ENCODE results near the gene AP4S1.
"Not testable (repeated sequence)": the region's sequence is repeated elsewhere in the genome, so short reads cannot be mapped to it uniquely, and the experiment has no call there.

AP4S1 gene

DNA sequence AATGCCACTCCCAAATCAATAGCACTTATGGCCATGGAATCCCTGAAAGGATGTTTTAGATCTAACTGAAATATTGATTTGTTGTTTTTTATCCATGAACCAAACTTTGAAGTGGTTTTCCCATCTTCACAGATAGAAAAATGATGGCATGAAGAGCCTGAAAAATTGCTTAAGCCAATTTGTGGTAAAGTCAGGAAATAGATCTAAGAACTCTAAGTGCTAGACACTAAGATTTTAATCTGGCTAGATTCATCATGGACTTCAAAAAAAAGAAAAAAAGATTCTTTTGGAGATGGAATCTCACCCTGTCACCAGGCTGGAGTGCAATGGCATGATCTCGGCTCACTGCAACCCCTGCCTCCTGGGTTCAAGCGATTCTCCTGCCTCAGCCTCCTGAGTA is 45.7 kb downstream of the AP4S1 start:
- H3K4me3 ChIP-seq (ENCODE audit: low read length), result no peak overlapping the region
- no peak for DNase-seq (ENCODE audit: low read depth, low spot score)

DNA sequence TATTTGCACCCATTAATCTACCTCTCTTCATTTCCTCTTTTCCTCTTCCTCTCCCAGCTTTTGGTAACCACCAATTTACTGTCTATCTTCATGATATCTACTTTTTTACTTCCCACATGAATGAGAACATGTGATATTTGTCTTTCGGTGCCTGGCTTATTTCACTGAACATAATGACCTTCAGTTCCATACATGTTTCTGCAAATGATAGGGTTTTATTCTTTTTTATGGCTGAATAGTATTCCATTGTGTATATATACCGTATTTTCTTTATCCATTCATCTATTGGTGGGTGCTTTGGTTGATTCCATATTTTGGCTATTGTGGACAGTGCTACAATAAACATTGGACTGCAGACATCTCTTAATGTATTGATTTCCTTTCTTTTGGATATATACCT is 49.7 kb downstream of the AP4S1 start:
- no peak for DNase-seq (ENCODE audit: low read depth, low spot score)
- H3K4me3 ChIP-seq (ENCODE audit: low read length), result no peak overlapping the region

DNA sequence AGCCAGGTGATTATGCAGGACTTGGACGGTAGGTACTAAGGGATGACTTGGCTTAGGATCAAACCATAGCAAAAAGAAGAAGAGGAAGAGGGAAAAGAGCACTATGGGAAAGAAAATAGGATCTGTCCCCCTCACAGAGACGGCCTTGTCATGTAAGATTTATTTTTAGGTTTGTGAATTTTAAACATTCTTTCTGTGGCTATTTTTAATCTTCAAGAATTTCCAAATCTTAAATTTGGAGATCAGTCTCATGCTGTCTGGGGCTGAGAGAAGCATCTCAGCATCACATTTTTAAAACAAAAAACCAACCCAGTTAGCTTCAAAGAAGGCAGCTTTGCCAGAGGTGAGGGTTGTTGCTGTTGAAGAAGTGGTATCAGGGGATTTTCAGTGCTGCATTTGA is 53.3 kb downstream of the AP4S1 start:
- DNase-seq (ENCODE audit: low read depth, low spot score), result no peak
- H3K4me3 ChIP-seq (ENCODE audit: low read length), result no peak overlapping the region

DNA sequence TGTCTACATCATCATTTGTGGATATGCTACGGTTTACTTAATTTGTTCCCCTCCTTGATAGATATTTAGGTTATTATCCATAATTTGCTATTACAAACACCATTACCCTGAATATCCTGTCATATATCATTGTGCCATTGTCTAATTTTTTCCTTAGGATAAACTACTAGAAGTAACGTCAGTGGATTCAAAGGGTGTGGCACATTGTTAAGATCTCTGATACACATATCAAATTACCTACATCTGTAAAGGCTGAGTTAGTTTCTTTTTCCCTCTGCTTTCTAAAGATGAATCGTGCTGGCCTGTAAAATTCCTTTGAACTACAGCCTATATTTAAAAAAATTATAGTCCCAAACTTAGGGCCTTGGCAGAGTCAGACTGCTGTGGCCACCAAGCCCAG is 54.6 kb downstream of the AP4S1 start:
- no peak overlapping the region for H3K4me3 ChIP-seq (ENCODE audit: low read length)
- no peak for DNase-seq (ENCODE audit: low read depth, low spot score)

DNA sequence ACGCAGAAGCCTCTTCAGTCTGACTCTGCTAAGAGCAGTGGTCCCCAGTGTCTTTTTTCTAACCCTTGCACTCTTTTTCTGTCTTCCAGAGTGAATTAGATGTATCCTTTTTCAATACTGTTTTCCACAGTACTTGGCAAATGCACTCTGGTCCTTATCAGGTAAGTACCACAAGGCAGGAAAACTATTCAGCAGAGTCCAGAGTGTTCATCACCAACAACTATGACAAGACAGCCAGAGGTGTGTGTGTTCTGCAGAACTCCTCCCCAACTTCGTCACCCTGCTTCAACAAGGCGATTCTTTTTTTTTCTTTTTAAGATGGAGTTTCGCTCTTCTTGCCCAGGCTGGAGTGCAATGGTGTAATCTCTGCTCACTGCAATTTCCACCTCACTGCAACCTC is 55.0 kb downstream of the AP4S1 start:
- DNase-seq (ENCODE audit: low read depth, low spot score), result no peak
- no peak overlapping the region for H3K4me3 ChIP-seq (ENCODE audit: low read length)

DNA sequence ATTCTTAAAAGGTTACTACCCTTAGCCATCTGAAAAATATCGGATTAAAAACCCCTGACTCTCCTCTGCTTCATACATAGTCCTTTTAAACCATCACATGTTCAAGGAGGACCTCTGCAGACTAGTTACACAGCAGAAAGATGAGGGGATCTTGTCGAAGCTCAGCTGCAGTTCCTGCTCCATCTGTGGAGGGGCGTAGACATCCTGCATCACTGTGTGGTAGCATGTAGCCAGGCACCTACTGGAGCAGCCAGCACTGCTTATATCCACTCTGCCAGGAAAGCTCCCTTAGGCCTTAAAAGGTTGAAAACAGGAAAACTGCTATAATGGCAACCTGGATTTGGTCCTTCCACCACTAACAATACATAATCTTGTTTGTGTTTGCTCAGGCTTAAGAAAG is 58.3 kb downstream of the AP4S1 start:
- no peak overlapping the region for H3K4me3 ChIP-seq (ENCODE audit: low read length)
- DNase-seq (ENCODE audit: low read depth, low spot score), result no peak

DNA sequence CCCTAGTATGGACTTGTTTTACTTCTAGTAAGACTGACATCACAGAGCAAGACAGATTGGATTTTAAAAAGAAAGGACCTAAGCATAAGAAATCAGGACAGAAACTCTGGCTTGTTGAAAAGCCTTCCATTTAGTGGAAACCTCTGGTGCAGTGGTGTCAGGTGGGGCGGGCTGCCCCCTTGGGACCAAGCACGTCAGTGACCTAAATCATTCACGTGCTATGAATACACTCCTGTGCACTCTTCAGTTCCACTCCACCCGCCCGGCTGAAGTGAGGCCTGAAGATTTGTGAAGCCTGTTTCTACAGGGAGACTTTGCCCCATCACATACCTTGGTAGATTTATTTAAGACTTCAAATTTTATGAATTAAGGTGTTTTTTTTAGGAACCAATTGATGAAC is 58.9 kb downstream of the AP4S1 start:
- H3K4me3 ChIP-seq (ENCODE audit: low read length), result no peak overlapping the region
- DNase-seq (ENCODE audit: low read depth, low spot score), result no peak

DNA sequence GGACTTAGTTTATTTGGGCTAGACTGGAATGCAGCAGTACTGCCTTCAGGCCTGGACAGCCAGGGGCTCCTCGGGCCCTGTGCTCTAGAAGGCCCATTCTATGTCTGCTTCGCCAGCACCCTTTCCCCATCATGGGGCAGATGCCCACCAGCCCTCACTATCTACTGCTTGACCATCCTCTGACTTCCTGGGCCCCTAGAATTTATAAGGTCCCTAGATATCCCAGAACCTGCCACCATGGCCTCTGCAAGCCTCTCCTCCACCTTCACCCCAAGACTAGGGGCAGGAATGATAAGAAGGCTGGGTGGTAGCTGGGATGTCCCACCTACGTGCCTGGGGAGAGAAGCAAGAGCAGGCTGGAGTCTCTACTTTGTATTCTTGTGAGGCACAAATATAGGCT is 59.6 kb downstream of the AP4S1 start:
- no peak overlapping the region for H3K4me3 ChIP-seq (ENCODE audit: low read length)
- no peak for DNase-seq (ENCODE audit: low read depth, low spot score)

DNA sequence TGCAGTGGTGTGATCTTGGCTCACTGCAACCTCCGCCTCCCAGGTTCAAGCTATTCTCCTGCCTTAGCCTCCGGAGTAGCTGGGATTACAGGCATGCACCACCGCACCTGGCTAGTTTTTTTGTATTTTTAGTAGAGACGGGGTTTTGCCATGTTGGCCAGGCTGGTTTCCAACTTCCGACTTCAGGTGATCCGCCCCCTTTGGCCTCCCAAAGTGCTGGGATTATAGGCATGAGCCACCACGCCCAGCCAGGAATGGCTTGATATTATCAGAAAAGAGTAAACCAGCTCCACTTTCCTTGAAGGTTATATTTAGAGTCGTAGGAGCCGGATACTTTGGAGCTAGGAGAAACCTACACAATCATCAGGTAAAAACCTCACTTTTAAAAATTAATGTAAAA is 61.0 kb downstream of the AP4S1 start:
- not testable (repeated sequence) for DNase-seq (ENCODE audit: low read depth, low spot score)

DNA sequence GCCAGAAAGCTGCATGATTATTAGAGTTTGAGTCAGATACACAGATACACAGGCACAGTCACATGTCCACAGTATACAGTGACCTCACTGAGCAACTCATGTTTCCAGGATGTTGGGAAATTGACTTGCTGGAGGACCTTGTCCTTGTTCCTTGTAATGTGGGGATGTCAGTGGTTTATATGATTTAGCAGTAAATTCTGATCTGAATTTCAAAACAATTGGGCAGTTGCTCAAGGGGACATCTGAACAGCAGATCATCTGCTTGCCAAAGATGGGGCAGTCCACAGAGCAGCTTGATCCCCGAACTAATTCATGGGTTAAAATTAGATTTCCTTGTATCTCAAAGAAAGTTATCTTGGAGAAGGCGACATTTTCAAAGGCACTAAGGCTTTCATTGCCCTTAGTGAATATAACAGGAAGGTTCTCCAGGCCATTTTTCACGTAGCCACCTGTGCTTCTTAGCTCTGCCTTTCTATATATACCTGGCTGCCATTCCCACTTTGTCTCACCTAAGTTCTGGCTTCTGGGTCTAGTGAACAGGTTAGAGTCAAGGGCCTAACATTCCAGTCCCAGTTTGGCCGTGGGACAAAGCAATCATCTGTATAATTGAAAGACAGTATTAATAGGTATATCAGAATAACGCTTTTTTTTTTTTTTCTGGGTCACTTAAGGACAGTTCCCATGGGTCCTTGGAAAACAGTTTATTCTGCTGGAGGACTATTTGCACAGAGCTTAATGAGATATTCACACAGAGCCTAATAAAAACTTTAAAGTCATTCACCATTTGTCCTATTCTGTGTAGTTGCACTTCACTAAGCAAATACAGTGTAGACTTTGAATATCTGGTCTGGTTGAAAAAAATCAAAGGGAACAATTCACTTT is 65.7 kb downstream of the AP4S1 start:
- DNase-seq (ENCODE audit: low read depth, low spot score), result no peak
- H3K4me3 ChIP-seq (ENCODE audit: low read length), result no peak overlapping the region

More for the DNA sequence above, 61.0 kb downstream of the AP4S1 start:
- H3K4me3 ChIP-seq (ENCODE audit: low read length), result not testable (repeated sequence)

DNA sequence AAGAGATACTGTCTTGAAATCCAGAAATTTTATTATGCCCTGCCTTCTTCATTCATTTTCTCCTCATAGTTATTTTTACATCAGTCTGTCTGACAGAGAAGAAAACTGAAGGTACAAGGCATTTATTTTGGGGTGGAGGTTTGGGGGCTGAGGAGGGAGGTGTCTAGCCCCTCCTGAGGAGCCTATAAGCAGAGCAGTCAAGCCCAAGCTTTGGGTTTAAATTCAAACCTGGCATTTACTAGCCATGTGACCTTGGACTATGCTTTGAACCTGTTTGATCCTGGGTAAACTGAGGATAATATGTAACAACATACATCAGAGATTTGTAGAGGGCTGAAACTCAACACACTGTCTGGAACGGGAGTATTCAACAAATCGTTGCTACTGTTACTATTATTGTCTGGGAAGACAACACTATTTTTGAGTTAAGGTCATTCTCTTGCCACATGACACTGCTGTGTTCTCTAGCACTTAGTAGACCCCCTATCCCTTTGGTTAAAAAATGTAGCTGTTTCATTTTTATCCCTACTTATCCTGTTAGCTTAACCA is 66.8 kb downstream of the AP4S1 start:
- DNase-seq (ENCODE audit: low read depth, low spot score), result no peak

DNA sequence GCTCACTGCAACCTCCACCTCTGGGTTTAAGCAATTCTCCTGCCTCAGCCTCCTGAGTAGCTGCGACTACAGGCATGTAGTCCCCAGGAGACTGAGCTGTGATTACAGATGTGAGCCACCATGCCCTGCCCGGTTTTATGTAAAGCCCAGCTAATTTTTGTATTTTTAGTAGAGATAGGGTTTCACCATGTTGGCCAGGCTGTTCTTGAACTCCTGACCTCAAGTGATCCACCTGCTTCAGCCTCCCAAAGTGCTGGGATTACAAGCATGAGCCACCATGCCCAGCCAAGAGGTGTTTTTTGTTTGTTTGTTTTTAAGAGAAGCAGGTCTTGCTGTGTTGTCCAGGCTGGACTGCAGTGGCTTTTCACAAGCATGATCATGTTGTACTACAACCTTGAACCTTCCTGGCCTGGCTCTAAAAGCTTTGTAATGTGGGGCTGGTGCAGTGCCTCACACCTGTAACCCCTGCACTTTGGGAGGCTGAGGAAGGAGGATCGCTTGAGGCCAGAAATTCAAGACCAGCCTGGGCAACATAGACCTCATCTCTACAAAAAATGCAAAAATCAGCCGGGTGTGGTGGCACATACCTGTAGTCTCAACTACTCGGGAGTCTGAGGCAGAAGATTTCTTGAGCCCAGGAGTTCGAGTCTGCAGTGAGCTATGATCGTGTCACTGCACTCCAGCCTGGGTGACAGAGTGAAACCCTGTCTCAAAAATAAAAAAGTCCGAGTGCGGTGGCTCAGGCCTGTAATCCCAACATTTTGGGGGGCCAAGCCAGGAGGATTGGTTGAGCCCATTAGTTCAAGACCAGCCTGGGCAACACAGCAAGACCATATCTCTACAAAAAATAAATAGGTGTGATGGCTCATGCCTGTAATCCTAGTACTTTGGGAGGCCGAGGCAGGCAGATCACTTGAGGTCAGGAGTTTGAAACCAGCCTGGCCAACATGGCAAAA is 68.7 kb downstream of the AP4S1 start:
- not testable (repeated sequence) for H3K4me3 ChIP-seq (ENCODE audit: low read length); DNase-seq (ENCODE audit: low read depth, low spot score)

More for the DNA sequence above, 66.8 kb downstream of the AP4S1 start:
- H3K4me3 ChIP-seq (ENCODE audit: low read length), result no peak overlapping the region

DNA sequence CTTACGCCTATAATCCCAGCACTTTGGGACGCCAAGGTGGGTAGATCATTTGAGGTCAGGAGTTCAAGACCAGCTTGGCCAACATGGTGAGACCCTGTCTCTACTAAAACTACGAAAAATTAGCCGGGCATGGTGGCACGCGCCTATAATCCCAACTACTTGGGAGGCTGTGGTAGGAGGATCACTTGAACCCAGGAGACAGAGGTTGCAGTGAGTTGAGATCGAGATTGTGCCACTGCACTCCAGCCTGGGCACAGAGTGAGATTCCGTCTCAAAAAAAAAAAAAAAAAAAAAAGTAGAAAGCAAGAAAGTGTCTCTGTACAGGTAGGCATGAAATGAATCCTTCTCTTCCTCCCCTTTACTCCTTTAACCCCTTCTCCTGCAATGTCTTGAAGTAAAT is 70.4 kb downstream of the AP4S1 start:
- H3K4me3 ChIP-seq (ENCODE audit: low read length); DNase-seq (ENCODE audit: low read depth, low spot score): not testable (repeated sequence)

DNA sequence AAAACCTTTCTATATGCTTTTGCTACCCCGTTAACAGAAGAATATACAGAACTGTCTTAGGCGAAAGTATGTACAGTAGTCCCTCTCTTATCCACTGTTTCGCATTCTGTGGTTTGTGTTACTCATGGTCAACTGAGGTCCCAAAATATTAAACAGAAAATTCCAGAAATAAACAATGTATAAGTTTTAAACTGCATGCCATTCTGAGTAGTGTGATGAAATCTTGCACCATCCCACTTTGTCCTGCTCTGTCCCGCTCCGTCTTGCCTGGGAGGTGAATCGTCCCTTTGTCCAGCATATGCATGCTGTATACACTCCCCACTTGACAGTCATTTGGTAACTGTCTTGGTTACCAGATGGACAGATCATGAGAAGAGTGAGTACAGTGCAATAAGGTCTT is 70.8 kb downstream of the AP4S1 start:
- DNase-seq (ENCODE audit: low read depth, low spot score), result no peak
- H3K4me3 ChIP-seq (ENCODE audit: low read length), result no peak overlapping the region

DNA sequence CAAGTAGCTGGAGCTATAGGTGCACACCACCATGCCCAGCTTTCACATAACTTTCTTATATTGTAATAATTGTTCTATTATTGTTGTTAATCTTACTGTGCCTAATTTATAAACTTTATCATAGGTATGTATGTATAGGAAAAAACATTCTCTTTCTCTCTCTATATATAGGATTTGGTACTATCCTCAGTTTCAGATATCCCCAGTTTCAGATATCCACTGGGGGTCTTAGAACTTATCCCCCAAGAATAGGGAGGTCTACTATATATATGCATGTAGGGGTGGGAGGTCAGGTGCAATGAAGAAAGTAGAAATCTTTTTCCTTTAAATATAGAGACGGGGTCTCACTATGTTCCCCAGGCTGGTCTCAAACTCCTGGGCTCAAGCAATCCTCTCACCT is 71.6 kb downstream of the AP4S1 start:
- H3K4me3 ChIP-seq (ENCODE audit: low read length), result no peak overlapping the region
- DNase-seq (ENCODE audit: low read depth, low spot score), result no peak

DNA sequence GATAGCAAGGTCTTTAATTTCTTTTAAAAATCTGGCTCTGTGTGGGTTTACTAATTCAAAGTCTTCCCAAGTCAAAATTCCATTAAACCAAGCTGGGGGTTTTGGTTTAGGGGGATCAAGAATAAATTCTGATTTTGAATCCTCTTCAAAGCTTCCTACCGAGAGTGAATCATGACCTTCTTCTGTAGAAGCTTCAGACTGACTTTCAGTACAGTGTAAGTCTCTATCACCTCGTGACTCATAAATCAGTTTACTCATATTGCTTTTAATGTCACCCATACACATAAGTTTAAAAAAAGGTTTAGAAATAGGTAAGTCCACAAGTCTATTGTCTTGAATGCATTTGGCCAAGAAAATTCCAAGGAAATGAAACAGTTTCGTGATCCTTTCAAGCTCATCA is 81.3 kb downstream of the AP4S1 start:
- H3K4me3 ChIP-seq (ENCODE audit: low read length), result no peak overlapping the region
- DNase-seq (ENCODE audit: low read depth, low spot score), result no peak

DNA sequence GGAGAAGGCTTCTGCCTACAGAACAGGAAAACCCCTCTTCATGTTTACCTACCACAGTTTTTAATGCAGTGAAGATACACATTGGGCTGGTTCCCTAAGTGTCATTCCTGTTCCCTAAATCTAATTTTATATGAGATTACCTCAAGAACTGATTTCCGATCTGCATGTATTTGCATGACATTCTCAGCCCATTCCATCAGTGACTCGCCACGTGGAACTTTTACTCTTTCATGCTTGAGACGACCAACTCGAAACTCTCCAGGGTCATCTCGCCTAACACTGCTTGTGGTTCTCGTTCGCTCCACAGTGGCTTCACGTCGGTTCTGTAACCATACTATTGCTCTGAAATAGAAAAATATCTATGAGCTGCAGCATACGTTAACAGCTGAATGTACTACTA is 83.8 kb downstream of the AP4S1 start:
- no peak overlapping the region for H3K4me3 ChIP-seq (ENCODE audit: low read length)
- no peak for DNase-seq (ENCODE audit: low read depth, low spot score)

DNA sequence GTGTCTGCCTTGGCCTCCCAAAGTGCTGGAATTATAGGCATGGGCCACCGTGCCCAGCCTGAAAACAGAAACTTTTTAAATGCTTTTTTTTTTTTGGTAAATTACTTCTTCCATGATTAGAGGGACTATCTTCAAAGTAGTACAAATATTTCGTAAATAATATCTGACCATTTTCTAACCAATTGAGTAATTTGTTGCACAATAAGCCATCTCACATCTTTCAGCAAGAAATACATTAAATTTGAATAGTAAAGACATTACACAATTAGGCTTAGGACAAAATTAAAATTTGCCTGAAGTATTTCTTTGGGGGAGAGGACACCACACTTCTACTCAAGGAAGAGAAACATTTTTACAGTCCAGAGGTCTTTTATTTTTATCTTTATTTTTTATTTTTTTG is 85.4 kb downstream of the AP4S1 start:
- no peak for DNase-seq (ENCODE audit: low read depth, low spot score)

DNA sequence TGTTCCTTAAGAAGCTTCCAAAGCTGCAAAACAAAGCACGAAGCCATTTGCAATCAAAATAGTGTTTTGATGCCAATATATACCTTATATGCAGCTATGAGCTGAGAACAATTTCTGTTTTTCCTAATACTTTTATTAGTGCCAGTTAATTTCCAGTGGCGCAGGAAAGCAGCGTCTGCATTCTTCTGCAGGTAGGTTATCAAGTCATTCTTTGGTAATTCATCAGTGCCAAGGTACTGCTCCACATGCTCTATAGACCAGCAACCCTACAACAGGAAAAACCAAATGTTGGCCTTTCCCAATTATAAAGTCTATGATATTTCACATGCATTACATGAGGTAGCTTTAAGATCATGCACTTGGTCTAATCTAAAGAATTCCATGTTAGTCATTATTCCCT is 88.3 kb downstream of the AP4S1 start:
- DNase-seq (ENCODE audit: low read depth, low spot score), result no peak

More for the DNA sequence above, 85.4 kb downstream of the AP4S1 start:
- no peak overlapping the region for H3K4me3 ChIP-seq (ENCODE audit: low read length)

DNA sequence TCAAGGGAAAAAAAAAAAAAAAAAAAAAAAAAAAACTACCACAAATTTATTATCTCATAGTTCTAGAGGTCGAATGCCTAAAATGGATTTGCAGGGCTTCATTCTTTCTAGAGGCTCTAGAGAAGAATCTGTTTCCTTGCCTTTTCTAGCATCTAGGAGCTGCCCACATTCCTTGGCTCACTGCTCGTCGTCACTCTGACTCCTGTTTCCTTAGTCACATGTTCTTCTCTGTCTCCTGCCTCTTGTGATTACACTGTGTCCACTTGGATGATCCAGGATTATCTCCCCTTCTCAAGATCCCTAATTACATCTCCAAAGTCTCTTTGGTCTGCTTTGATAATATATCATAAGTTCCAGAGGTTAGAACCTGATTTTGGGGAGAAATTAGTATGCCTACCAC is 93.4 kb downstream of the AP4S1 start:
- H3K4me3 ChIP-seq (ENCODE audit: low read length), result no peak overlapping the region
- DNase-seq (ENCODE audit: low read depth, low spot score), result no peak

More for the DNA sequence above, 88.3 kb downstream of the AP4S1 start:
- H3K4me3 ChIP-seq (ENCODE audit: low read length), result no peak overlapping the region
